Stimulated activated CD4-positive, alpha-beta T cell treated with anti-CD3 and anti-CD28 coated beads, TNF-alpha, amount 100 ng/mL, for 4 hours (primary cell): ENCODE results near the gene PRIM1.
"Not testable (repeated sequence)": the region's sequence is repeated elsewhere in the genome, so short reads cannot be mapped to it uniquely, and the experiment has no call there.

ENCODE experiments used
- DNase-seq, 3 experiments: peaks; one replicate each; pipeline ENCODE4 v3.0.0-alpha.2; 2020; ENCODE audit warnings: low read depth in 3 of 3

PRIM1 gene

GRCh38 chr12:56760460-56760859 is 8.3 kb upstream of the PRIM1 start:
- DNase-seq: no peak

- no peak for DNase-seq
These were observed 7.3 kb upstream of the PRIM1 start for GRCh38 chr12:56759263-56759908.

- no peak for DNase-seq
These were observed 6.7 kb upstream of the PRIM1 start for GRCh38 chr12:56758728-56759262.

- DNase-seq: not testable (repeated sequence)
These were observed 5.8 kb upstream of the PRIM1 start for GRCh38 chr12:56757971-56758370.

- no peak for DNase-seq
These were observed 1.4 kb upstream of the PRIM1 start for GRCh38 chr12:56753566-56753965.

GRCh38 chr12:56750596-56750995 is 1.5 kb downstream of the PRIM1 start:
- not testable (repeated sequence) for DNase-seq

- no peak for DNase-seq
These were observed 2.3 kb downstream of the PRIM1 start for GRCh38 chr12:56749853-56750252.

GRCh38 chr12:56749359-56749758 is 2.8 kb downstream of the PRIM1 start:
- DNase-seq: no peak

- no peak for DNase-seq
These were observed 23.8 kb downstream of the PRIM1 start for GRCh38 chr12:56728139-56728861.

GRCh38 chr12:56726196-56726675 is 25.9 kb downstream of the PRIM1 start:
- DNase-seq: not testable (repeated sequence)

GRCh38 chr12:56725723-56726102 is 26.4 kb downstream of the PRIM1 start:
- DNase-seq: no peak

GRCh38 chr12:56724972-56725722 is 27.0 kb downstream of the PRIM1 start, which contains the start of gene NACA:
NACA (minus strand) TSS chr12:56725299; CDS start chr12:56724521, 778 bp downstream.
- DNase-seq: peak; percentile 92 to 98 (median 96)

GRCh38 chr12:56724701-56724971 is 27.5 kb downstream of the PRIM1 start:
- no peak for DNase-seq

- DNase-seq: no peak
These were observed 28.0 kb downstream of the PRIM1 start for GRCh38 chr12:56723889-56724700.

- DNase-seq: no peak
These were observed 28.8 kb downstream of the PRIM1 start for GRCh38 chr12:56723352-56723751.

- DNase-seq: no peak
These were observed 29.3 kb downstream of the PRIM1 start for GRCh38 chr12:56722832-56723231.

- DNase-seq: no peak
These were observed 30.4 kb downstream of the PRIM1 start for GRCh38 chr12:56721721-56722120.

- no peak for DNase-seq
These were observed 30.9 kb downstream of the PRIM1 start for GRCh38 chr12:56721216-56721615.

GRCh38 chr12:56720731-56721151 is 31.4 kb downstream of the PRIM1 start:
- no peak for DNase-seq

- DNase-seq: no peak
These were observed 33.1 kb downstream of the PRIM1 start for GRCh38 chr12:56719056-56719455.

- no peak for DNase-seq
These were observed 33.5 kb downstream of the PRIM1 start for GRCh38 chr12:56718636-56719035.

GRCh38 chr12:56718149-56718548 is 34.0 kb downstream of the PRIM1 start:
- DNase-seq: no peak
